Epithelial cell of esophagus (primary cell): ENCODE results near the gene NIBAN1.

ENCODE experiments used
- DNase-seq: peaks from one replicate; pipeline ENCODE4 v3.0.0; 2010; ENCODE audit warnings: low read depth
- H3K4me3 ChIP-seq: 2 replicates; pipeline ENCODE4 v1.5.1; 2011; ENCODE audit warnings: mild to moderate bottlenecking, low read length, control low read depth
- CTCF ChIP-seq: IDR thresholded peaks from 2 replicates; pipeline ENCODE4 v1.5.1; 2011; ENCODE audit warnings: low read depth, mild to moderate bottlenecking, low read length, control low read depth, inconsistent platforms; ENCODE audit not compliant: insufficient read depth; ENCODE audit errors: missing control alignments

NIBAN1 gene

GRCh38 chr1:184933944-184934343, 40.4 kb downstream of the NIBAN1 start:
- TF ChIP-seq CTCF = no peak
- DNase-seq = no peak
- H3K4me3 ChIP-seq = no peak overlapping the region

- TF ChIP-seq CTCF = no peak
- DNase-seq = no peak
These were observed 42.0 kb downstream of the NIBAN1 start for GRCh38 chr1:184932319-184932718.

GRCh38 chr1:184931566-184931965, 42.7 kb downstream of the NIBAN1 start:
- no peak overlapping the region for H3K4me3 ChIP-seq
- TF ChIP-seq CTCF = no peak
- DNase-seq = no peak

More at GRCh38 chr1:184932319-184932718, 42.0 kb downstream of the NIBAN1 start:
- no peak overlapping the region for H3K4me3 ChIP-seq

- no peak overlapping the region for H3K4me3 ChIP-seq
- DNase-seq = no peak
- no peak for TF ChIP-seq CTCF
These were observed 43.7 kb downstream of the NIBAN1 start for GRCh38 chr1:184930645-184931044.

DNA sequence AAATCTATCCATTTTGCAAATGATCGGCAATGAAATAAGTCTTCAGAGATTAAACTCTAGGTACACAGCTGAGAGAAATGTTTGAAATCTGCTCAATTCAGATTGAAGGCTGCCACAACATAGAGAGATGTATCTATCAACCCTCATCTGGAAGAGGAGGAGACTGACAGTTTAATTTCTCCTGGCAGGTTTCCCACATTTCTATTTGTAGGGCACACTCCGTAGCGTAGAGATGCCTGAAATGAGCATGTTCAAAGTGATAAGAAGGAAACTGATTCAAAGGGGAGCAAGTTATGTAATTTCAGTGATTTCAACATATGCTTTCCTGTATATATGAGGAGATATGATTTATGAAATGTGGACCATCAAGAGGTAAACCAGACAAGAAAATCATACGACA, 44.1 kb downstream of the NIBAN1 start:
- DNase-seq = no peak
- TF ChIP-seq CTCF = no peak
- H3K4me3 ChIP-seq = peak overlapping the region; percentile 21

DNA sequence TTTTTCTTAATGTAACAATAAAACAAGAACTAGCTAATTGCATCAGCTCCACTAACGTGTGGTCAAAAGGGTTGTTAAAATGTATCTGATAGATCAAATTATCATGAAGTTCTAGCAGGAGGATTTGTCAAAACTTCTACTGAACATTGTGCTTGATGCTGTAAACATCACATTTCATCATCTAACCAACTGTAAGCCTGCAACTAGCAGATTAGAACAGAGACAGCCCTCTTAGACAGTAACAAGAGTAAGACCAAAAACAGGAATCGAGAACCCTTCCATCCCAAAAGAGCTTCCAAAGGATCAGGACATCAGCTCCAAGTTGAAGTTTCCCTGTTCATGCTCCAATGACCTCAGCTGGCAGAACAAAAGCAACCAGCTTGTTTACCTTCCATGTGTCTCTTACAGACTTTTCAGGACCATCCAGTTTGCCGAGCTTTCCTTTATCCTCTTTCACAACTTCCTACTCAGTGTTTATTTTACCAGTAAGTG, 44.6 kb downstream of the NIBAN1 start:
- peak overlapping the region; percentile 21 for H3K4me3 ChIP-seq
- TF ChIP-seq CTCF = no peak
- peak; percentile 92 for DNase-seq

DNA sequence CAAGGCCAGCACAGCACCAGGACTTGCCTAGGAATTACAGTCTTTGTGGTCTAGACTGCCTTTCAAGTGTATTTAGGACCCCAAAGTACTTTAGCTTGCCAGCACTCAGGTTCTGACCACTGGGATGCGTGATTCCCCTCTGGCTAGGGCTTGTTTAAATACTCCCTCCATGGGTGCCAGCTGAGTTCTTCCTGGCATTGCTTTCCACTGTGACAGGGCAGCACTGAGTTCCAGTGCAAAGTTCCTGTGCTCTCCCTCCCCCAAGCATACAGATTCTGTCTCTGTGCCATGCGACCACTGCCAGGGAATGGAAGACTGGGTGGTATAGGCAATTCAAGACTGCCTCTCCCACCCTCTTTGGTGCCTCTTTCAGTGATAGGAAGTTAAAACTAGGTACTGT, 45.9 kb downstream of the NIBAN1 start:
- TF ChIP-seq CTCF = no peak
- no peak for DNase-seq
- no peak overlapping the region for H3K4me3 ChIP-seq
